Mucosa of rectum (tissue), 2 donors: ENCODE measurements around the gene ABI3BP.
"Not testable (repeated sequence)": the region's sequence is repeated elsewhere in the genome, so short reads cannot be mapped to it uniquely, and the experiment has no call there.

Experiments
- H3K27ac ChIP-seq, 2 donors: one replicate each; pipeline ENCODE4 v1.7.0; 2013; ENCODE audit warnings: inconsistent platforms in 2 of 2, low read depth in 2 of 2, low read length in 2 of 2
- H3K27me3 ChIP-seq, 2 donors: one replicate each; pipeline ENCODE4 v1.7.0; 2013; ENCODE audit warnings: low read length in 2 of 2; ENCODE audit not compliant: control insufficient read depth in 2 of 2, insufficient read depth in 2 of 2
- H3K36me3 ChIP-seq, 2 donors: one replicate each; pipeline ENCODE4 v1.7.0; 2013; ENCODE audit warnings: low read length in 2 of 2; ENCODE audit not compliant: control insufficient read depth in 2 of 2, insufficient read depth in 2 of 2
- H3K4me1 ChIP-seq, 2 donors: one replicate each; pipeline ENCODE4 v1.7.0; 2013; ENCODE audit warnings: low read length in 2 of 2, mild to moderate bottlenecking in 1 of 2; ENCODE audit not compliant: control insufficient read depth in 2 of 2, insufficient read depth in 2 of 2
- H3K4me3 ChIP-seq, 2 donors: one replicate each; pipeline ENCODE4 v1.7.0; 2013; ENCODE audit warnings: low read length in 2 of 2
- H3K9ac ChIP-seq, 2 donors: one replicate each; pipeline ENCODE4 v1.7.0; 2013; ENCODE audit warnings: low read length in 2 of 2, low read depth in 1 of 2, mild to moderate bottlenecking in 1 of 2
- H3K9me3 ChIP-seq, 2 donors: one replicate each; pipeline ENCODE4 v1.7.0; 2013; ENCODE audit warnings: low read length in 2 of 2; ENCODE audit not compliant: control insufficient read depth in 2 of 2
- donor health status: healthy.
- donor health status: Normal muscosa, but diverticular disease.

ABI3BP gene

DNA sequence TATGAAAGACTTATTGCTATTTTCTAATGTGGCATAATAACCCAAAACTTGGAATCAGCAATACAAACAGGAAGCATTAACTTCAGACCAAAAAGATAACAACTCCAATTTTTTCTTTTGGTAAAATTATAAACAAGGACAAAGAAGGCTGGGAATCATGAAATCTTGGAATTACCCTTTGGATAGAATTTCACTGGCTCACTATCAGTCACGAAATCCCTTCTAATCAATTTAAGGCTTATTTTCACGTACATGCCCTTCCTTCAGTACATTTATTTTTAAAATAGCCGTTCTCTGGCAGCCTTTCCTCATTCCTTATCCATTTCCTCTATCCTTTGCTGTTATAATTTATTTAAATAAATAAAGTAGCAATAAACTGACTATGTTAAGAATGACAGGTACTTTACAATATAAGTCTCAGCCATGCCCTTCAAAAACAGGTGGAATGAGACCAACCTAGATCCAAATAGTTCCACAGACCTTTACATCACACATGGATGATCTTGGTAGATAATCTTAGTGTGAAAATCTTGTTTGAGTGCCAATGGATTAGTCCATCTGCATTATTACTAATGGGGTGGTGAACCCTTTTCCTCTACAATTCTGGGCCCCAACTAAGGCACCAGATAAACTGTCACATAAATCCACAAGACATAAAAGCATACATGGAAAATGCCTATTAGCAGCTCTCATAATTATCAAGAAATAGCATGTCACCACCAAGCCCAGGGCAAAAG, 38.9 kb downstream of the ABI3BP start:
- Histone ChIP-seq H3K27ac (no peak overlapping the region), H3K36me3 (no peaks in the 10 kb centered on the region), H3K27me3 (no peaks in the 10 kb centered on the region), H3K9ac (no peak overlapping the region), H3K9me3 (no peaks in the 10 kb centered on the region), H3K4me1 (no peaks in the 10 kb centered on the region), H3K4me3 (no peak overlapping the region)

DNA sequence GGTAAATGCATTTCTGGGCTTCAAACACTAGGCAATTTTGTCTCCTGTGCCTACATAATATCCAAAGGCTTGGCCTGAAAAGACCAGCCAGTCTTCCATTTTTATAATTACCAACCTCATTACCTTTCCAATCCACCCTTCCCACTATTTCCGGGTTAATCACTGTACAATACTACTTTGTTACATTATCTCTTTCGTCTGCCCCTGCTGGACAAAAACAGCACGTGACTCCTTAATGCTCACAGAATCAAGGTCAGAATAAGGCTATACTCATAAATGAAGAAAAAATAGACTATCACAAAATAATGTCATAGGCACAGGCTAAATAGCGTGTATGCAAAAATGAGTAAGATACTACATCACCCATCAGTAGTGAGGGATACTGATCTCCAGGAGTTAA, 40.1 kb downstream of the ABI3BP start:
- no peaks in the 10 kb centered on the region for H3K9me3 ChIP-seq
- no peak overlapping the region for H3K4me3 ChIP-seq
- no peaks in the 10 kb centered on the region for H3K27me3 ChIP-seq
- no peak overlapping the region for H3K27ac ChIP-seq
- H3K36me3 ChIP-seq, result no peaks in the 10 kb centered on the region
- H3K4me1 ChIP-seq, result no peaks in the 10 kb centered on the region
- H3K9ac ChIP-seq, result no peak overlapping the region

DNA sequence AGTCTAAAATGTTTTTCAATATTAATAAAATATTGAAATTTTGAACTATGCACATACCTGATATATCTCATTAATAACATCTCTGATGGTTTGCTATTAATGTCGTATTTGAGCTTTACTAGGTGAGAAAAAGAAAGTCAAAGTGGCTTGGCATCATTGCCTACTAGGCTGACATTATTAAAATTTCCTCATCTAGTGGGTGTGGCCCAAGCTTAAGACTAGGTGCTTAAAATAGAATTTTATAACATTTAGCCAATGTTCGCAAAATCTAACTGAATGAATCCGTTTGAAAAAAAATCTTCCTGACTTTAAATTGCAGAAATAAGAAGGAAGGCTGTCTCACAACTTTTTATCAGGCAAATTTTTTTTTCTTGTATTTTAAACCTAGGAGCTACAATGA, 46.1 kb downstream of the ABI3BP start:
- Histone ChIP-seq H3K4me1 (no peaks in the 10 kb centered on the region), H3K36me3 (no peaks in the 10 kb centered on the region), H3K9ac (no peak overlapping the region), H3K27me3 (no peaks in the 10 kb centered on the region), H3K9me3 (no peaks in the 10 kb centered on the region), H3K4me3 (no peak overlapping the region), H3K27ac (no peak overlapping the region)

DNA sequence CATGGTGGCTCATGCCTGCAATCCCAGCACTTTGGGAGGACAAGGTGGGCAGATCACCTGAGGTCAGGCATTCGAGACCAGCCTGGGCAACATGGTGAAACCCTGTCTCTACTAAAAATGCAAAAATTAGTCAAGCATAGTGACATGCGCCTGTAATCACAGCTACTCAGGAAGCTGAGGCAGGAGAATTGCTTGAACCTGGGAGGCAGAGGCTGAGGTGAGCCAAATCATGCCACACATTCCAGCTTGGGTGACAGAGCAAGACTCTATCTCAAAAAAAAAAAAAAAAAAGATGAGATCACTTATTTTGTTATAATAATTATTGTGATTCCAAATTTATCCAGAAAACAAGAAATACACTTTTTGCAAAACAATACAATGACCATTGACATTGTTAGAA, 47.1 kb downstream of the ABI3BP start:
- H3K9ac ChIP-seq, H3K27ac ChIP-seq, H3K36me3 ChIP-seq, H3K4me3 ChIP-seq, H3K9me3 ChIP-seq, H3K27me3 ChIP-seq, H3K4me1 ChIP-seq: not testable (repeated sequence)

DNA sequence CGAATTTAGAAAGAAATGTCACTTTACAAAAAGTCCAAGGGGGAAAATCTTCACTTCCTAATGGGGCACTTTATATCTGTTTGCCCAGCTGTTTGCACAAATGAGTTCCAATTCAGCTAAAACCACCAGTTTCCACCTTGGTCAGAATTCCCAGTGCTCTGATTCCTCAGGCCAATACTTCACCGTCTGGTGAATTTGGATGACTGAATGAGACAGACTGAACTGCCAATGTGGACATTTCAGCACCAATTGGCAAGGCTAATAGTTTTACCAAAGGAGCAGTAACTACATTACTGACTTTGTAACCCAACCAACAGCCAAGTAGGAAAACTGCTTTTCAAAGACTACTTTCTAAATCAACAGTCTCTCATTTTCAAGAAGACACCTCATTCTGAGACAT, 51.8 kb downstream of the ABI3BP start:
- no peak overlapping the region for H3K4me3 ChIP-seq
- H3K4me1 ChIP-seq, result no peaks in the 10 kb centered on the region
- no peak overlapping the region for H3K27ac ChIP-seq
- H3K27me3 ChIP-seq, result no peaks in the 10 kb centered on the region
- no peaks in the 10 kb centered on the region for H3K36me3 ChIP-seq
- no peaks in the 10 kb centered on the region for H3K9me3 ChIP-seq
- no peak overlapping the region for H3K9ac ChIP-seq

DNA sequence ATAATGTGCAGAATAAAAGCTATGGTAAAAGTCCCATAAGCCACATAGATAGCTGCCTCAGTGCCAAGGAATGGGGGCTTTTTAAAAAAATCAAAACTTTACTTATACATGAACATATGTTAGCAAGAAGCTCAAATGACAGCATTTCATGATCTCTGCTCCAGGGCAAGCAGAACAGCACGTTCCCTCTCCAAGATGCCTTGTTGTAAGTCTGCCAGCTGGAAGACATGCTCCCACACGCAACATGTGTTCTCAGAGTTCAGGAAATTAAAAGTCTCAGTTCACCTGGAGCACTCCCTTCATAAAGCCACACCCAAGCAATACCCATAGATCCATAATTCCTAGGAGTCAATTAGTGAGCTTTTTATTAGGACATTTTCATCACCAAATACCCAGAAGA, 52.2 kb downstream of the ABI3BP start:
- no peak overlapping the region for H3K4me3 ChIP-seq
- no peaks in the 10 kb centered on the region for H3K36me3 ChIP-seq
- no peak overlapping the region for H3K27ac ChIP-seq
- H3K27me3 ChIP-seq, result no peaks in the 10 kb centered on the region
- no peaks in the 10 kb centered on the region for H3K9me3 ChIP-seq
- H3K4me1 ChIP-seq, result no peaks in the 10 kb centered on the region
- no peak overlapping the region for H3K9ac ChIP-seq

DNA sequence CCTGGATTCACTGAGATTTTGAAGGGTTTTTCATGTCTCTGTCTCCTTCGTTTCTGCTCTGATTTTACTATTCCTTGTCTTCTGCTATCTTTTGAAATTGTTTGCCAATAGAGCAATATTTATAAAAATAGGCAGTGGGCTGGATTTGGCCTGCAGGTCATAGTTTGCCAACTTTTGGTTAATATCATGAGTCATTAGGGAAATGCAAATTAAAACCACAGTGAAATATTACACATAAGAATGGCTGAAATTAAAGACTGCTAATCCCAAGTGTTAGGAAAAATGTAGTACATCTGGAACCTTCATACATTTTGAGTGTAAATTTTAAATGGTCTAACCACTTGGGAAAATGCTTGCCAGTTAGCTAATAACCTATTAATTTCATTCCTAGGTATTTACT, 56.3 kb downstream of the ABI3BP start:
- H3K9me3 ChIP-seq, result no peaks in the 10 kb centered on the region
- no peak overlapping the region for H3K27ac ChIP-seq
- H3K27me3 ChIP-seq, result no peaks in the 10 kb centered on the region

DNA sequence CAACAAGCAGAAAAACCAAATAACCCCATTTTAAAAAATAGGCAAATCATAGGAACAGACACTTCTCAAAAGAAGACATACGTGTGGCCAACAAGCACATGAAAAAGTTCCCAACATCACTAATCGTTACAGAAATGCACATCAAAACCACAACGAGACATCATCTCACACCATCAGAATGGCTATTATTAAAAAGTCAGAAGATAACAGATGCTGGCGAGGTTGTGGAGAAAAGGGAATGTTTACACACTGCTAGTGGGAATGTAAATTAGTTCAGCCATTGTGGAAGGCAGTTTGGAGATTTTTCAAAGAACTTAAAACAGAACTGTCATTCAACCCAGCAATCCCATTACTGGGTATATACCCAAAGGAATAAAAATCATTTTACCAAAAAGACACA, 60.7 kb downstream of the ABI3BP start:
- no peak overlapping the region for H3K9ac ChIP-seq
- H3K9me3 ChIP-seq, result no peaks in the 10 kb centered on the region
- H3K4me3 ChIP-seq, result no peak overlapping the region
- no peak overlapping the region for H3K27ac ChIP-seq
- H3K36me3 ChIP-seq, result no peaks in the 10 kb centered on the region
- no peaks in the 10 kb centered on the region for H3K27me3 ChIP-seq
- H3K4me1 ChIP-seq, result no peaks in the 10 kb centered on the region

More for the DNA sequence above, 56.3 kb downstream of the ABI3BP start:
- Histone ChIP-seq H3K4me1 (no peaks in the 10 kb centered on the region), H3K36me3 (no peaks in the 10 kb centered on the region), H3K4me3 (no peak overlapping the region), H3K9ac (no peak overlapping the region)

DNA sequence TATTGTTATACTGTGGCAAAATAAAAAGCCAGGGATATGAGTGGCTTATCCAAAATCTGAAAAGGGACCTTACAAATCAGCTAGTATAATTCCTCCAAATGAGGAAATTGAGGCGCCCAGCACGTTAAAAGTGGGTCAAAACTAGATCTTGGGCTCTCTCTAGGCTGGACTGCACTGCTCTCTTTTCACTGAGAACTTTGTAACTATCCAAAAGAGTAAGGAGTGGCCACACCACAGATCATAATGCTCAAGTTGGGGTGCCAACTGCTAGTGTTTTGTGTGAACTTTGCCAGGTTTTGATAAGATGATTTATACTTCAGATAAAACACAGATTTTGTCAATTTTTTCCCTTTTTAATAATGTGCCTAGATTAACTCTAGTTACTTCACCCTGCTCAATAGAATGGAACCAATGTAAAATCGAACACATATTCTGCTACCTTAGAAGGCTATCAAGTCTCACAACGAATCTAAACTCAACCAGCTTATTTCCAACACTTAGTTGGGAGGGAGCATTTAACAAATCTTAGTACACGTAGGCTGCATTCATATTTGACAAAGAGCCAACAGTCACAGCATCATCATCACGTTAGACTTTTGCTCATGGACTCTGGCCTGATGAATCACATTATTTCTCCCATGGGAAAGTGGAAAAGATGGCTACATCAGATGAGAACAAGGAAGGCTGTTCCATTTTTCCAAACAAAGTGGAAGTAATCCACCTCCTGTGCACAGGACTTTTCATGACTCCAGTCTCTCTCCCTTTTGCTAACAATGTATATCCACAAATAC, 64.4 kb downstream of the ABI3BP start:
- no peaks in the 10 kb centered on the region for H3K4me1 ChIP-seq
- H3K27ac ChIP-seq, result no peak overlapping the region
- no peak overlapping the region for H3K4me3 ChIP-seq
- no peaks in the 10 kb centered on the region for H3K9me3 ChIP-seq
- no peaks in the 10 kb centered on the region for H3K27me3 ChIP-seq
- H3K36me3 ChIP-seq, result no peaks in the 10 kb centered on the region
- no peak overlapping the region for H3K9ac ChIP-seq

DNA sequence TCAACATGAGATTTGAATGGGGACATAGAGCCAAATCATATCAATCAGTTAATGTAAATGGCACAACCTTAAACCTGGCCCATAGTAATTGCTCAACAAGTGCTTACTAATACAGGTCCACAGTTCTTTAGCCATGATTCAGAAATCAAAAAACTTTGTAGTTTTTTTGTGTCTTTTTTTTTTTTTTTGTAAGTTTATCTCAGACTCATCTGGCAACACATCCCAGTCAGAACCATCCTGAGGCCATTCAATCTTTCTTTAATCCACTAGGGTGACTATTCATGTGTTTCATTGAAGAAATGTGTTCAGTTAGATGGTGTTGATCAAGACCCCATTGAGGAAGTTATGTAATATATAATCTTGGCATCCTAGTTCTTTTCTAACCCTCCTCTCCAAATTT, 65.4 kb downstream of the ABI3BP start:
- no peaks in the 10 kb centered on the region for H3K27me3 ChIP-seq
- H3K9me3 ChIP-seq, result no peaks in the 10 kb centered on the region
- no peak overlapping the region for H3K27ac ChIP-seq
- H3K9ac ChIP-seq, result no peak overlapping the region
- no peaks in the 10 kb centered on the region for H3K36me3 ChIP-seq
- no peak overlapping the region for H3K4me3 ChIP-seq
- H3K4me1 ChIP-seq, result no peaks in the 10 kb centered on the region
